Gastrocnemius medialis (tissue), 4 donors: ENCODE data around the gene UNC5C. TPM values are rescaled to one million over a fixed set of nuclear protein-coding genes. Genes with fewer than 3 reads are reported as not detected.

Experiments used
- ATAC-seq, 2 donors: fragments of 150-250 bp; one replicate each; pipeline ENCODE4 v1.9.1; 2016
- DNase-seq, 2 donors: peaks; one replicate each; pipeline ENCODE4 v3.0.0-alpha.2; 2019
- H3K27ac ChIP-seq, 4 donors: fragments of 200-600 bp; sonication (generic); 1 replicate in 1 of 4; 2 replicates in 3 of 4; pipeline ENCODE4 v1.5.1; 2016 to 2018; ENCODE audit warnings: mild to moderate bottlenecking in 2 of 4, moderate library complexity in 1 of 4
- H3K27me3 ChIP-seq, 3 donors: fragments of 200-600 bp; sonication (generic) in 2 of 3; 1 replicate in 1 of 3; 2 replicates in 2 of 3; pipeline versions ENCODE4 v1.5.1 to v1.6.0; 2016 to 2019; ENCODE audit warnings: mild to moderate bottlenecking in 1 of 3, moderate library complexity in 1 of 3
- H3K36me3 ChIP-seq, 2 donors: fragments of 200-600 bp; sonication (generic) in 1 of 2; one replicate each; pipeline ENCODE4 v1.5.1; 2017 to 2018
- H3K4me1 ChIP-seq, 2 donors: fragments of 200-600 bp; sonication (generic) in 1 of 2; one replicate each; pipeline ENCODE4 v1.5.1; 2016 to 2017; ENCODE audit warnings: mild to moderate bottlenecking in 2 of 2
- H3K4me3 ChIP-seq, 4 donors: fragments of 200-600 bp; sonication (generic) in 3 of 4; 1 replicate in 1 of 4; 2 replicates in 3 of 4; pipeline ENCODE4 v1.5.1; 2016 to 2019; ENCODE audit warnings: mild to moderate bottlenecking in 2 of 4
- H3K9me3 ChIP-seq, 3 donors: fragments of 200-600 bp; sonication (generic) in 2 of 3; 1 replicate in 1 of 3; 2 replicates in 2 of 3; pipeline ENCODE4 v1.5.1; 2016 to 2019
- CTCF ChIP-seq, 5 experiments: fragments of 450-650 bp in 3 of 5; fragments of 200-600 bp in 2 of 5; sonication (generic) in 2 of 5; IDR thresholded peaks in 4 of 5; conservative IDR thresholded peaks in 1 of 5; 1 replicate in 4 of 5; 2 replicates in 1 of 5; pipeline ENCODE4 v1.5.1; 2016 to 2019; ENCODE audit warnings: antibody characterized with exemption in 5 of 5, mild to moderate bottlenecking in 3 of 5, moderate library complexity in 3 of 5
- POLR2A ChIP-seq, 2 donors: fragments of 450-650 bp; IDR thresholded peaks; one replicate each; pipeline ENCODE4 v1.6.1; 2017; ENCODE audit warnings: antibody characterized with exemption in 2 of 2, mild to moderate bottlenecking in 2 of 2, moderate library complexity in 2 of 2
- in situ Hi-C, 4 donors: fragments of 200-750 bp; cut with MboI; loops; one replicate each; pipeline versions ENCODE4 v1.15.0 to v1.8.0; 2017; ENCODE audit warnings: low sequenced_read_pairs in 4 of 4
- intact Hi-C: fragments of 100-400 bp; cut with DNase I; formaldehyde crosslinking; loops from one replicate; pipeline ENCODE4 v1.15.1; 2023; ENCODE audit warnings: low total_unique reads
- total RNA-seq, 4 donors: library from RNA; depleted of rRNA; stranded (reverse); fragments of >200 nt; gene quantifications; one replicate each; pipeline versions ENCODE4 v1.1.0 to v1.2.3, GENCODE V29; 2016

Gene UNC5C
- total RNA-seq, 4 donors from 2014 or later = 0.07 to 0.33 (median 0.23) TPM; not detected in 1

DNA sequence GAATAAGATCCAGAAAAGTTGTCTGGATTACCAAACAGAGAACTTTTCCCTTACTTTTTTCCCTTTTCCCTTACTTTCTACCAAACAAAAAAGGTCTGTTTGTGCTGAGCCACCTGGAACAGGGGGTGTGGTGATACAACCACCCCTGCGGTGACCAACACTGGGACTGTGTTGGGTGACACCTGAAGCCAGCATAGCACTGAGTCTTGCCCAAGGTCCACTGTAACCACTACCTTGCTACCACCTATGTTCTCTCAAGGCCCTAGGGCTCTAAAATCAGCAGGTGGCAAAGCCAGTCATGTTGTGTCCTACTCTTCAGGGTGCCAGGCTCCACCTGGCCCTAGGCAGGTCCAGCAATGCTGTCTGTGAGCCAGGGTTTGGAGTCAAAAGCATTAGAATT is 22.8 kb upstream of the UNC5C start:
- Histone ChIP-seq H3K27ac (no peak overlapping the region), H3K36me3 (no peaks in the 10 kb centered on the region), H3K27me3 (no peaks in the 10 kb centered on the region), H3K4me3 (no peak overlapping the region), H3K4me1 (no peaks in the 10 kb centered on the region), H3K9me3 (no peaks in the 10 kb centered on the region)
- TF ChIP-seq CTCF (IDR thresholded peaks at IDR 0.05 in 4 of 5, conservative IDR thresholded peaks at IDR 0.05 in 1 of 5) (no peak), POLR2A (IDR thresholded peaks at IDR 0.05) (no peak)
- no peak for ATAC-seq
- no peak for DNase-seq
- in situ Hi-C loops = no loop called here
- intact Hi-C loops = no loop called here

- Histone ChIP-seq H3K27ac (no peak overlapping the region), H3K27me3 (no peaks in the 10 kb centered on the region), H3K9me3 (no peaks in the 10 kb centered on the region), H3K36me3 (no peaks in the 10 kb centered on the region), H3K4me1 (no peaks in the 10 kb centered on the region), H3K4me3 (no peak overlapping the region)
- intact Hi-C loops (no loop called here), in situ Hi-C loops (no loop called here)
- DNase-seq = no peak
- ATAC-seq = no peak
- no peak for TF ChIP-seq POLR2A (IDR thresholded peaks at IDR 0.05)
- no peak for TF ChIP-seq CTCF (IDR thresholded peaks at IDR 0.05 in 4 of 5, conservative IDR thresholded peaks at IDR 0.05 in 1 of 5)
Measured at GRCh38 chr4:95563638-95564337, 15.0 kb upstream of the UNC5C start.

GRCh38 chr4:95560774-95561173 is 12.0 kb upstream of the UNC5C start:
- DNase-seq = no peak
- in situ Hi-C loops = no loop called here
- no peaks in the 10 kb centered on the region for H3K4me1 ChIP-seq
- no peaks in the 10 kb centered on the region for H3K36me3 ChIP-seq
- intact Hi-C loops = no loop called here
- H3K27ac ChIP-seq = no peak overlapping the region
- no peak for TF ChIP-seq CTCF (IDR thresholded peaks at IDR 0.05 in 4 of 5, conservative IDR thresholded peaks at IDR 0.05 in 1 of 5)
- TF ChIP-seq POLR2A (IDR thresholded peaks at IDR 0.05) = no peak
- no peak overlapping the region for H3K4me3 ChIP-seq
- H3K9me3 ChIP-seq = no peaks in the 10 kb centered on the region
- no peaks in the 10 kb centered on the region for H3K27me3 ChIP-seq
- ATAC-seq = no peak

GRCh38 chr4:95556207-95556859 is 7.6 kb upstream of the UNC5C start:
- TF ChIP-seq CTCF (IDR thresholded peaks at IDR 0.05 in 4 of 5, conservative IDR thresholded peaks at IDR 0.05 in 1 of 5) (no peak), POLR2A (IDR thresholded peaks at IDR 0.05) (no peak)
- intact Hi-C loops = no loop called here

More at GRCh38 chr4:95556207-95556859, 7.6 kb upstream of the UNC5C start:
- H3K27me3 ChIP-seq = peaks cover 0 to 7% (median 4%) of the 10 kb centered on the region in 3 donors
- in situ Hi-C loops = no loop called here
- H3K27ac ChIP-seq = no peak overlapping the region
- H3K36me3 ChIP-seq = no peaks in the 10 kb centered on the region
- no peaks in the 10 kb centered on the region for H3K4me1 ChIP-seq
- DNase-seq (no peak), ATAC-seq (no peak)
- H3K4me3 ChIP-seq = no peak overlapping the region
- H3K9me3 ChIP-seq = no peaks in the 10 kb centered on the region
